ENCODE measurements around the gene TADA3.
A peak's percentile ranks its signal among the peaks of the same experiment; 100 is the strongest.

DNA sequence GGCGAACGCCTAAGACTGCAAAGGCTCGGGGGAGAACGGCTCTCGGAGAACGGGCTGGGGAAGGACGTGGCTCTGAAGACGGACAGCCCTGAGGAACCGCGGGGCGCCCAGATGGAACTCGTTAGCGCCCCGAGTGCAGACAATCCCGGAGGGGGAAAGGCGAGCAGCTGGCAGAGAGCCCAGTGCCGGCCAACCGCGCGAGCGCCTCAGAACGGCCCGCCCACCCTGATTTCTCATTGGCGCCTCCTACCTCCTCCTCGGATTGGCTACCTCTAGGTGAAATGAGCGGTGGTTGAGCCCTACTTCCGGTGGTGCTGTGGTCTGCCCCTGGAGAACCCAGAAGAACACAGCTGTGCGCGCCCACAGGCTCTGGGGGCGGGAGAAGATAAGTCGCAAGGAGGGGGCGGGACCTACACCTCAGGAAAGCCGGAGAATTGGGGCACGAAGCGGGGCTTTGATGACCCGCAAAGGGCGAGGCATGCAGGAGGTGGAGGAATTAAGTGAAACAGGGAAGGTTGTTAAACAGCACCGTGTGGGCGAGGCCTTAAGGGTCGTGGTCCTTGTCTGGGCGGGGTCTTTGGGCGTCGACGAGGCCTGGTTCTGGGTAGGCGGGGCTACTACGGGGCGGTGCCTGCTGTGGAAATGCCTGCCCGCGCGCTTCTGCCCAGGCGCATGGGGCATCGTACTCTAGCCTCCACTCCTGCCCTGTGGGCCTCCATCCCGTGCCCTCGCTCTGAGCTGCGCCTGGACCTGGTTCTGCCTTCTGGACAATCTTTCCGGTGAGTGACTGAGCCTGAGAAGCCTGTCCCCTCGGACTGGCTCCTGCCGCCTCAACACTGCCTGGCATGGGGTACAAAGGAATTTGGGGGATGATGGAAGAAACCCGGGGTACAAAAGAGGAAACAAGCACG lies 42.4 kb downstream of the TADA3 start, which contains the start of gene OGG1:
- no peak for TF ChIP-seq ELK1 (IDR thresholded peaks at IDR 0.05; ENCODE audit: borderline replicate concordance, low read depth, low read length)
- TF ChIP-seq SMC3 (IDR thresholded peaks at IDR 0.05; ENCODE audit: low read depth, low read length): no peak
- no peak for TF ChIP-seq RCOR1 (IDR thresholded peaks at IDR 0.05; ENCODE audit: insufficient replicate concordance, low read length)
- TF ChIP-seq, protein P1, sequence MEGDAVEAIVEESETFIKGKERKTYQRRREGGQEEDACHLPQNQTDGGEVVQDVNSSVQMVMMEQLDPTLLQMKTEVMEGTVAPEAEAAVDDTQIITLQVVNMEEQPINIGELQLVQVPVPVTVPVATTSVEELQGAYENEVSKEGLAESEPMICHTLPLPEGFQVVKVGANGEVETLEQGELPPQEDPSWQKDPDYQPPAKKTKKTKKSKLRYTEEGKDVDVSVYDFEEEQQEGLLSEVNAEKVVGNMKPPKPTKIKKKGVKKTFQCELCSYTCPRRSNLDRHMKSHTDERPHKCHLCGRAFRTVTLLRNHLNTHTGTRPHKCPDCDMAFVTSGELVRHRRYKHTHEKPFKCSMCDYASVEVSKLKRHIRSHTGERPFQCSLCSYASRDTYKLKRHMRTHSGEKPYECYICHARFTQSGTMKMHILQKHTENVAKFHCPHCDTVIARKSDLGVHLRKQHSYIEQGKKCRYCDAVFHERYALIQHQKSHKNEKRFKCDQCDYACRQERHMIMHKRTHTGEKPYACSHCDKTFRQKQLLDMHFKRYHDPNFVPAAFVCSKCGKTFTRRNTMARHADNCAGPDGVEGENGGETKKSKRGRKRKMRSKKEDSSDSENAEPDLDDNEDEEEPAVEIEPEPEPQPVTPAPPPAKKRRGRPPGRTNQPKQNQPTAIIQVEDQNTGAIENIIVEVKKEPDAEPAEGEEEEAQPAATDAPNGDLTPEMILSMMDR (conservative IDR thresholded peaks at IDR 0.05; ENCODE audit: low read depth, low read length): no peak
- TF ChIP-seq POLR2A (IDR thresholded peaks at IDR 0.05; ENCODE audit: low read depth, low read length): peak; percentile 27; the same call in 1 of the 2 replicates
- TF ChIP-seq, protein P2, sequence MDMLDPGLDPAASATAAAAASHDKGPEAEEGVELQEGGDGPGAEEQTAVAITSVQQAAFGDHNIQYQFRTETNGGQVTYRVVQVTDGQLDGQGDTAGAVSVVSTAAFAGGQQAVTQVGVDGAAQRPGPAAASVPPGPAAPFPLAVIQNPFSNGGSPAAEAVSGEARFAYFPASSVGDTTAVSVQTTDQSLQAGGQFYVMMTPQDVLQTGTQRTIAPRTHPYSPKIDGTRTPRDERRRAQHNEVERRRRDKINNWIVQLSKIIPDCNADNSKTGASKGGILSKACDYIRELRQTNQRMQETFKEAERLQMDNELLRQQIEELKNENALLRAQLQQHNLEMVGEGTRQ (IDR thresholded peaks at IDR 0.05; ENCODE audit: low read depth, low read length): no peak
- TF ChIP-seq MAFK (IDR thresholded peaks at IDR 0.05; ENCODE audit: low read depth, low read length): no peak
- no peak for TF ChIP-seq RAD21 (IDR thresholded peaks at IDR 0.05; ENCODE audit: low read length)
- no peak for TF ChIP-seq CEBPB (IDR thresholded peaks at IDR 0.05; ENCODE audit: low read depth, low read length)
- no peak for TF ChIP-seq RFX5 (IDR thresholded peaks at IDR 0.05; ENCODE audit: low read depth, low read length)

Measured in IMR-90 (cell line).